ENCODE data around the gene IER2. TPM values are rescaled to one million over a fixed set of nuclear protein-coding genes. Genes with fewer than 3 reads are reported as not detected.

Gene IER2
- total and polyA plus RNA-seq, 9 of the 15 experiments (the other 6 are each of a cell fraction or from before 2014, with no cell fraction given), result 4.5 to 205 (median 23.7) TPM

- no peak for TF ChIP-seq ZBTB11 (CRISPR knock-in tag; IDR thresholded peaks at IDR 0.05)
- TF ChIP-seq PTBP1 (IDR thresholded peaks at IDR 0.05; ENCODE audit: low read depth, low read length), result no peak
- TF ChIP-seq HBP1 (CRISPR knock-in tag; IDR thresholded peaks at IDR 0.05), result peak; percentile 32; the same call in 1 of the 2 replicates
- no peak for TF ChIP-seq ZNF740 (CRISPR knock-in tag; IDR thresholded peaks at IDR 0.05)
- peak in 1 of 2 experiments; percentile 67; a peak in 1 of 4 replicates for TF ChIP-seq ZNF740 (tag; IDR thresholded peaks at IDR 0.05)
- no peak for TF ChIP-seq ZNF449 (CRISPR knock-in tag; IDR thresholded peaks at IDR 0.05)
- no peak for TF ChIP-seq HSF4 (CRISPR knock-in tag; IDR thresholded peaks at IDR 0.05; ENCODE audit: borderline replicate concordance)
- no peak; the same call in 1 of the 2 replicates for TF ChIP-seq ESRRA (IDR thresholded peaks at IDR 0.05; ENCODE audit: borderline replicate concordance, low read depth)
- peak; percentile 40; the same call in 1 of the 2 replicates for TF ChIP-seq MYC (IDR thresholded peaks at IDR 0.05; ENCODE audit: low read depth, low read length)
- no peak for TF ChIP-seq MYC (CRISPR knock-in tag; IDR thresholded peaks at IDR 0.05; ENCODE audit: borderline replicate concordance, low read depth)
- no peak for TF ChIP-seq MXI1 (IDR thresholded peaks at IDR 0.05; ENCODE audit: low read depth, low read length)
- no peak for TF ChIP-seq DIDO1 (tag; IDR thresholded peaks at IDR 0.05; ENCODE audit: low read depth)
- TF ChIP-seq ARID1B (IDR thresholded peaks at IDR 0.05), result peak; percentile 65
- TF ChIP-seq ZNF431 (CRISPR knock-in tag; IDR thresholded peaks at IDR 0.05), result no peak
- no peak for TF ChIP-seq TARDBP (IDR thresholded peaks at IDR 0.05)
- no peak for TF ChIP-seq ZFP30 (CRISPR knock-in tag; IDR thresholded peaks at IDR 0.05; ENCODE audit: borderline replicate concordance)
- TF ChIP-seq CGGBP1 (CRISPR knock-in tag; IDR thresholded peaks at IDR 0.05), result no peak
These were observed 31.6 kb upstream of the IER2 start (continued) for GRCh38 chr19:13118424-13119193.
